RWPE2 (cell line): ENCODE data around the gene TMEM191C.
"Not testable (repeated sequence)": the region's sequence is repeated elsewhere in the genome, so short reads cannot be mapped to it uniquely, and the experiment has no call there.

ENCODE experiments used
- ATAC-seq: fragments of 200-7000 bp; cut with Tn5 transposase; 3 replicates; pipeline ENCODE4 v1.9.1; 2021; ENCODE audit warnings: low read depth
- DNase-seq: peaks from one replicate; pipeline ENCODE4 v3.0.0-alpha.2; 2020; ENCODE audit warnings: low spot score
- H3K27ac ChIP-seq: fragments of 450-650 bp; 2 replicates; pipeline ENCODE4 v1.5.1; 2017; ENCODE audit warnings: mild to moderate bottlenecking; ENCODE audit not compliant: poor library complexity, severe bottlenecking
- H3K27me3 ChIP-seq: fragments of 250-450 bp; sonication (Bioruptor Pico); 2 replicates; pipeline ENCODE4 v1.5.1; 2021; ENCODE audit warnings: mild to moderate bottlenecking, moderate library complexity; ENCODE audit not compliant: insufficient read depth, poor library complexity, severe bottlenecking
- H3K36me3 ChIP-seq: fragments of 250-450 bp; sonication (Bioruptor Pico); 2 replicates; pipeline ENCODE4 v1.5.1; 2020; ENCODE audit warnings: low read depth, mild to moderate bottlenecking, moderate library complexity
- H3K4me1 ChIP-seq: fragments of 250-450 bp; sonication (Bioruptor Pico); 2 replicates; pipeline ENCODE4 v1.5.1; 2021; ENCODE audit warnings: mild to moderate bottlenecking, moderate library complexity; ENCODE audit not compliant: insufficient read depth, poor library complexity, severe bottlenecking
- H3K4me3 ChIP-seq: fragments of 250-450 bp; sonication (Bioruptor Pico); 2 replicates; pipeline ENCODE4 v1.5.1; 2021; ENCODE audit warnings: mild to moderate bottlenecking, moderate library complexity; ENCODE audit not compliant: severe bottlenecking
- H3K9me3 ChIP-seq: fragments of 250-450 bp; sonication (Bioruptor Pico); 2 replicates; pipeline ENCODE4 v1.5.1; 2021; ENCODE audit warnings: mild to moderate bottlenecking, moderate library complexity; ENCODE audit not compliant: severe bottlenecking
- CTCF ChIP-seq: fragments of 450-650 bp; IDR thresholded peaks from one replicate; pipeline ENCODE4 v1.5.1; 2017; ENCODE audit warnings: mild to moderate bottlenecking, moderate library complexity; ENCODE audit not compliant: poor library complexity, severe bottlenecking

The TMEM191C gene

DNA sequence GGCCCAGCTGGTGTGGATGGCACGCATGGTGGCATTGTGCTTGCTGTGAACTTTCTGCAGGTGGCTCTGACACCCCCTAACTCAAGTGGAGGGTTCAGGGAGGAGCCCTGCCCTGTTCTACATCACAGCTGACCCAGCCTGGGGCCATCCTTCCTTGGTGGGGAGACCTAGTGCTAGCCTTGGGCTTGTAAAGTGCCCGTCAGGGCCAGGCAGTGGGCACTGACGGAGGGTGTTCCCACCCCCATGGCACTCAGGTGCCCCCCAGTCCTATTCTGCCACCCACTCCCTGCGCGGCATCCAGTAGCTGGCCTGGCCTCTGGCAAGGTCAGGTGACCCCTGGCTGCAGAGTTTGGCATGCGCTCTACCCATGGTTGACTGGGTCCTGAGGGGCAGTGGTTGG lies 26.0 kb upstream of the TMEM191C start:
- H3K4me3 ChIP-seq, H3K27me3 ChIP-seq, H3K4me1 ChIP-seq, H3K36me3 ChIP-seq, H3K9me3 ChIP-seq, ATAC-seq, H3K27ac ChIP-seq: not testable (repeated sequence)
- DNase-seq = peak; percentile 16

DNA sequence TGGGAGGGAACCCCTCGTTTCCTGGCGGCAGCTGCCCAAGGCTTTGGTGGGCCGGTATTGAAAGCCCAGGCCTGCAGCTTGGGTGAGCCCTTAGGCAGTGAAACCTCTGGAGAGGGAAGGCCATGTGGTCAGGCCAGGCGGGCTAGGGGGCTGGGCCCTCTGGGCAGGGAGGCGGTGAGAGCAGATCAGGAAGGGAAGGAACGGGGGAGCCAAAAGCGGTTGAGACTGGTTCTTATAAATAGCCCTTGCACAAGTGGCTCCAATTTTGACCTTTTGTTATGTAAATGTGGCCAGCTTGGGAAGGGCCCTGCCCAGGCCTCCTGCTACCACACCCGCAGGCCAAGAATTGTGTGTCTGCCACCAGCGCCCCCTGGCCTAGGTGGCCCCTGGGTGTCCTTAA lies 25.1 kb upstream of the TMEM191C start:
- ATAC-seq, H3K4me1 ChIP-seq, H3K27me3 ChIP-seq, H3K4me3 ChIP-seq, DNase-seq, H3K27ac ChIP-seq, H3K36me3 ChIP-seq, H3K9me3 ChIP-seq: not testable (repeated sequence)

- H3K27me3 ChIP-seq, H3K36me3 ChIP-seq, ATAC-seq, H3K4me3 ChIP-seq, H3K27ac ChIP-seq, H3K4me1 ChIP-seq, H3K9me3 ChIP-seq: not testable (repeated sequence)
- DNase-seq = peak; percentile 60
Observed at GRCh38 chr22:21442646-21443045, 24.5 kb upstream of the TMEM191C start.

GRCh38 chr22:21443057-21443734 lies 24.0 kb upstream of the TMEM191C start:
- H3K27ac ChIP-seq = no peak overlapping the region
- DNase-seq = peak; percentile 53

DNA sequence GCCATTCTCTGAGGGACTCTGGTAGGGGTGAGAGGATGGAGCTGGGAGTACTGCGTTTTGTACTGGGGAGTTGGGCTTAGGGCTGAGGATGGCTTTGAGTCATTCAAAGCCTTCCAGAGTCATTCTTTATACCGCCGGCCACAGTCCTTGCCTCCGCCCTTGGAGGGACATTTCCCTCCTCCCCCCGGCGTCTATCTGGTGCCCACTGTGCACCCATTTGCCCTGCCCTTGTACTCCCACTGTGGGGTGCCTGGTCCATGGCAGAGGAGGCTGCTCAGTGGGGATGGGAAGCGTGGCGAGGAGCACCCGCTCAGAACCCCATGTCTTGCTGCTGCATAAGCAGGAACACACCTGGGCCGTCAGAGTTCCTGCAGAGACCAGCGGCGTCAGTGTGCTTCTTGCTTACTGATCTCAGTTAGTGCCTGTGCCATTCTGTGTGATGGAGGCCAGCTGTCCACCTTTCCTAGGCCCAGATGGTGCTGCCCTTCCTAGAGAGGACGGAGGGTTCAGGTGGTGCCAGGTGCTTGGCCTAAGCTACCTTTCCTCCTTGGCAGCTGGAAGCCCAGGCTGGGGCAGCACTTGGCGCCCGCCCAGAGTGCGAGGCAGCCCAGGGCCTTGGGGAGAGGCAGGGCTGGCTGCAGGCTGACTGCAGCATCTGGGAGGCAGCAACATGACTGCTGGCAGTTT lies 23.3 kb upstream of the TMEM191C start:
- H3K27ac ChIP-seq = no peak overlapping the region
- no peak for ATAC-seq
- TF ChIP-seq CTCF = no peak
- H3K27me3 ChIP-seq = no peaks in the 10 kb centered on the region
- no peaks in the 10 kb centered on the region for H3K4me1 ChIP-seq
- no peaks in the 10 kb centered on the region for H3K9me3 ChIP-seq
- DNase-seq = peak; percentile 47
- no peak overlapping the region for H3K4me3 ChIP-seq
- H3K36me3 ChIP-seq = no peaks in the 10 kb centered on the region

More at GRCh38 chr22:21443057-21443734, 24.0 kb upstream of the TMEM191C start:
- Histone ChIP-seq H3K36me3 (no peaks in the 10 kb centered on the region), H3K27me3 (no peaks in the 10 kb centered on the region), H3K4me1 (no peaks in the 10 kb centered on the region), H3K4me3 (no peak overlapping the region), H3K9me3 (no peaks in the 10 kb centered on the region)
- no peak for TF ChIP-seq CTCF
- no peak for ATAC-seq

GRCh38 chr22:21444701-21445436 lies 22.3 kb upstream of the TMEM191C start:
- Histone ChIP-seq H3K27me3 (no peaks in the 10 kb centered on the region), H3K27ac (no peak overlapping the region), H3K36me3 (no peaks in the 10 kb centered on the region), H3K9me3 (no peaks in the 10 kb centered on the region), H3K4me3 (no peak overlapping the region), H3K4me1 (no peaks in the 10 kb centered on the region)
- DNase-seq (peak; percentile 56), ATAC-seq (no peak)
- no peak for TF ChIP-seq CTCF
